Muscle layer of colon (tissue), 2 donors: Measurements from ENCODE around the gene LCE4A.

Source experiments
- H3K27ac ChIP-seq: one replicate; pipeline ENCODE4 v1.7.0; 2013; ENCODE audit warnings: low read depth, mild to moderate bottlenecking, low read length, moderate library complexity
- H3K27me3 ChIP-seq, 2 donors: one replicate each; pipeline ENCODE4 v1.7.0; 2013; ENCODE audit warnings: low read length in 2 of 2, mild to moderate bottlenecking in 2 of 2; ENCODE audit not compliant: insufficient read depth in 2 of 2, control insufficient read depth in 1 of 2
- H3K36me3 ChIP-seq: one replicate; pipeline ENCODE4 v1.7.0; 2013; ENCODE audit warnings: mild to moderate bottlenecking, low read length; ENCODE audit not compliant: insufficient read depth
- H3K4me1 ChIP-seq: one replicate; pipeline ENCODE4 v1.7.0; 2013; ENCODE audit warnings: mild to moderate bottlenecking, low read length; ENCODE audit not compliant: insufficient read depth
- H3K4me3 ChIP-seq, 2 donors: one replicate each; pipeline ENCODE4 v1.7.0; 2013; ENCODE audit warnings: low read length in 2 of 2, low read depth in 1 of 2, mild to moderate bottlenecking in 1 of 2, moderate library complexity in 1 of 2
- H3K9ac ChIP-seq: one replicate; pipeline ENCODE4 v1.7.0; 2013; ENCODE audit warnings: low read length
- H3K9me3 ChIP-seq: one replicate; pipeline ENCODE4 v1.7.0; 2013; ENCODE audit warnings: mild to moderate bottlenecking, low read length
- donor health status: abdominal sarcoma.
- donor health status: Adenocarcinoma of cecum.

Gene LCE4A

GRCh38 chr1:152745765-152746444, 37.9 kb downstream of the LCE4A start:
- Histone ChIP-seq H3K27me3 (no peaks in the 10 kb centered on the region), H3K27ac (no peak overlapping the region), H3K36me3 (no peaks in the 10 kb centered on the region), H3K4me3 (no peak overlapping the region), H3K9me3 (no peaks in the 10 kb centered on the region), H3K4me1 (no peaks in the 10 kb centered on the region), H3K9ac (no peak overlapping the region)

GRCh38 chr1:152747831-152748230, 39.9 kb downstream of the LCE4A start:
- Histone ChIP-seq H3K4me3 (no peak overlapping the region), H3K9me3 (no peaks in the 10 kb centered on the region), H3K9ac (no peak overlapping the region), H3K27me3 (no peaks in the 10 kb centered on the region), H3K27ac (no peak overlapping the region), H3K4me1 (no peaks in the 10 kb centered on the region), H3K36me3 (no peaks in the 10 kb centered on the region)

GRCh38 chr1:152752225-152752624, 44.3 kb downstream of the LCE4A start:
- Histone ChIP-seq H3K27me3 (no peaks in the 10 kb centered on the region), H3K9ac (no peak overlapping the region), H3K4me1 (no peaks in the 10 kb centered on the region), H3K27ac (no peak overlapping the region), H3K9me3 (no peaks in the 10 kb centered on the region), H3K4me3 (no peak overlapping the region), H3K36me3 (no peaks in the 10 kb centered on the region)

GRCh38 chr1:152753586-152753985, 45.6 kb downstream of the LCE4A start:
- Histone ChIP-seq H3K36me3 (no peaks in the 10 kb centered on the region), H3K9ac (no peak overlapping the region), H3K4me1 (no peaks in the 10 kb centered on the region), H3K4me3 (no peak overlapping the region), H3K27me3 (no peaks in the 10 kb centered on the region), H3K9me3 (no peaks in the 10 kb centered on the region), H3K27ac (no peak overlapping the region)

- H3K9ac ChIP-seq = no peak overlapping the region
- H3K27ac ChIP-seq = no peak overlapping the region
- H3K4me1 ChIP-seq = no peaks in the 10 kb centered on the region
- no peak overlapping the region for H3K4me3 ChIP-seq
- no peaks in the 10 kb centered on the region for H3K27me3 ChIP-seq
- H3K9me3 ChIP-seq = no peaks in the 10 kb centered on the region
- H3K36me3 ChIP-seq = no peaks in the 10 kb centered on the region
These were observed 48.9 kb downstream of the LCE4A start for GRCh38 chr1:152756872-152757271.

- Histone ChIP-seq H3K4me3 (no peak within 1 kb of the TSS), H3K9me3 (no peaks in the 10 kb centered on the region), H3K9ac (no peak within 1 kb of the TSS), H3K27ac (no peak within 1 kb of the TSS), H3K36me3 (no peaks in the 10 kb centered on the region), H3K27me3 (no peaks in the 10 kb centered on the region), H3K4me1 (no peaks in the 10 kb centered on the region)
These were observed 49.8 kb downstream of the LCE4A start, which contains the start of gene KPRP for GRCh38 chr1:152757747-152758146. Gene KPRP, plus strand, starts transcription at chr1:152758025. Its CDS starts 1,564 bp downstream, at chr1:152759589.

GRCh38 chr1:152758636-152759035, 50.7 kb downstream of the LCE4A start:
- Histone ChIP-seq H3K27ac (no peak overlapping the region), H3K9me3 (no peaks in the 10 kb centered on the region), H3K27me3 (no peaks in the 10 kb centered on the region), H3K36me3 (no peaks in the 10 kb centered on the region), H3K9ac (no peak overlapping the region), H3K4me3 (no peak overlapping the region), H3K4me1 (no peaks in the 10 kb centered on the region)
